22Rv1 (cell line): ENCODE measurements around the gene PRM1.

Experiments
- H3K27ac ChIP-seq: fragments of 450-650 bp; 2 replicates; pipeline ENCODE4 v1.5.1; 2017
- ZFX ChIP-seq: fragments of 450-650 bp; IDR thresholded peaks from 2 replicates; pipeline ENCODE4 v1.6.1; 2017; ENCODE audit warnings: antibody characterized with exemption, borderline replicate concordance
- TF ChIP-seq, protein P1 (sequence below): fragments of 450-650 bp; IDR thresholded peaks from 2 replicates; pipeline ENCODE4 v1.5.1; 2017; ENCODE audit warnings: mild to moderate bottlenecking

The PRM1 gene

GRCh38 chr16:11245222-11245737, 35.9 kb downstream of the PRM1 start:
- TF ChIP-seq ZFX, result no peak
- TF ChIP-seq, protein P1, sequence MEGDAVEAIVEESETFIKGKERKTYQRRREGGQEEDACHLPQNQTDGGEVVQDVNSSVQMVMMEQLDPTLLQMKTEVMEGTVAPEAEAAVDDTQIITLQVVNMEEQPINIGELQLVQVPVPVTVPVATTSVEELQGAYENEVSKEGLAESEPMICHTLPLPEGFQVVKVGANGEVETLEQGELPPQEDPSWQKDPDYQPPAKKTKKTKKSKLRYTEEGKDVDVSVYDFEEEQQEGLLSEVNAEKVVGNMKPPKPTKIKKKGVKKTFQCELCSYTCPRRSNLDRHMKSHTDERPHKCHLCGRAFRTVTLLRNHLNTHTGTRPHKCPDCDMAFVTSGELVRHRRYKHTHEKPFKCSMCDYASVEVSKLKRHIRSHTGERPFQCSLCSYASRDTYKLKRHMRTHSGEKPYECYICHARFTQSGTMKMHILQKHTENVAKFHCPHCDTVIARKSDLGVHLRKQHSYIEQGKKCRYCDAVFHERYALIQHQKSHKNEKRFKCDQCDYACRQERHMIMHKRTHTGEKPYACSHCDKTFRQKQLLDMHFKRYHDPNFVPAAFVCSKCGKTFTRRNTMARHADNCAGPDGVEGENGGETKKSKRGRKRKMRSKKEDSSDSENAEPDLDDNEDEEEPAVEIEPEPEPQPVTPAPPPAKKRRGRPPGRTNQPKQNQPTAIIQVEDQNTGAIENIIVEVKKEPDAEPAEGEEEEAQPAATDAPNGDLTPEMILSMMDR, result no peak
- no peak overlapping the region for H3K27ac ChIP-seq

- TF ChIP-seq ZFX, result no peak
- TF ChIP-seq, protein P1, result no peak
- no peak overlapping the region for H3K27ac ChIP-seq
These were observed 38.5 kb downstream of the PRM1 start for GRCh38 chr16:11242658-11243057.

- TF ChIP-seq, protein P1, result no peak
- no peak for TF ChIP-seq ZFX
- no peak overlapping the region for H3K27ac ChIP-seq
These were observed 39.5 kb downstream of the PRM1 start for GRCh38 chr16:11241480-11242204.

DNA sequence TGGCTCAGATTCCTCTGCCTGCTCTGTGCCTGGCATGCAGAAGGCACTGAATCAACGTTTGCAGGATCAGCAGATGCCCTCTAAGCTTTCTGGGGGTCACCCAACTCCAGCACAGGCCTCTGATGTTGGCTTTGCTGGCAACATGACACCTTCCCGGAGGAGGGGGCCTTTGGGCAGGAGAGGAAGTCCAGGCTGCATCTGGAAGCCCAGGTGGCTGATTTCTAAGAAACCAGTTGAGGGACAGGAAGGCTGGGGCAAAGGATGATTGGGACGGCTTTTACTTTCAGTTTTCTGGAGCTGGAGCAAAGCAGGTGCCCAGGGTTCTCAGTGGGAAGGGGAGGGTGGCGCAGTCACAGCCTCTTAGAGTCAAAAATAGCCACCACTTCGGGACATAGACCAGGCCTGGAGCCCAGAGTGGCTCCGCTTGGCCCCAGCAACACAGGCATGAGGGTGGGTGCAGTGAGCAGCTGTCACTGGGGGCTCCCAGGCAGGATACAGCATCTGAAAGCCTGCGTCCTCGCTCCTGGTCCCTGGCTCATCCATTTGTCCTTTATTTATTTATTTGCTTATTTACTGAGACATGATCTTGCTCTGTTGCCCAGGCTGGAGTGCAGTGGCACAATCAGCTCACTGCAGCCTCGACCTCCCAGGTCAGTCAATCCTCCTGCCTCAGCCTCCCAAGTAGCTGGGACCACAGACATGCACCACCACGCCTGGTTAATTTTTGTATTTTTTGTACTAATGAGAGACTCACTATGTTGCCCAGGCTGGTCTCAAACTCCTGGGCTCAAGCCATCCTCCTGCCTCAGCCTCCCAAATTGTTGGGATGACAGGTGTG, 40.3 kb downstream of the PRM1 start:
- no peak for TF ChIP-seq ZFX
- TF ChIP-seq, protein P1, result no peak
- H3K27ac ChIP-seq, result no peak overlapping the region

GRCh38 chr16:11239644-11240632, 41.2 kb downstream of the PRM1 start:
- H3K27ac ChIP-seq, result no peak overlapping the region
- TF ChIP-seq ZFX, result no peak
- TF ChIP-seq, protein P1, result no peak

GRCh38 chr16:11238272-11239202, 42.6 kb downstream of the PRM1 start:
- no peak overlapping the region for H3K27ac ChIP-seq
- TF ChIP-seq, protein P1, result no peak
- no peak for TF ChIP-seq ZFX
